ENCODE measurements around the gene THRA. TPM values are rescaled to one million over a fixed set of nuclear protein-coding genes. Genes with fewer than 3 reads are reported as not detected.

The THRA gene
- polyA plus RNA-seq, 1 of the 3 experiments (the other 2 are of a cell fraction), result 23.1 TPM

DNA sequence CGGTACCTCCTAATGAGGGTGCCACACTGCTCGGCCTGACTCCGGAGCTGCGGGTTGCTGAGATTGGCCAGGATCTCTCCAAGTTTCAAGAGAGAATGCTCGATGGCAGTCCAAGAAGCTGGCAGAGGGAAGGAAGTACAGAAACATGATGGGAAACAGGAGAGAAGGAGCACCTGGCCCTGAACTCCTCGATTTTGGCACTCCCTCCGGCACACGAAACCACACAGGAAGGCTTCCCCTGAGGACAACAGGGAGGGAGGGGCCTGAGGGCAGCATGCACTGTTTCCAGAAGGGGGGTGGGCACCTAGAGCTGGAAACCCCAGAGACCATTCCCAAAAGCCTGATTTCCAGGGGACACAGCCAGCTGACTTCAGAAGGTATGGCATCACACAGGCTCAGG, 29.4 kb upstream of the THRA start:
- Histone ChIP-seq H3K9me3 (no peaks in the 10 kb centered on the region), H4K20me1 (ENCODE audit: insufficient read depth) (no peaks in the 10 kb centered on the region), H3K4me1 (ENCODE audit: control insufficient read depth in 1 of 2, insufficient read depth in 2 of 2, low read depth in 1 of 2, low read length in 1 of 2) (no peaks in the 10 kb centered on the region; a peak in 1 of 4 replicates), H3K27ac (ENCODE audit: low read depth in 2 of 2, low read length in 1 of 2) (no peak overlapping the region), H2AFZ (ENCODE audit: low read depth) (no peak overlapping the region), H3F3A (replicated peaks; ENCODE audit: insufficient read depth) (no peaks in the 10 kb centered on the region), H3K4me3 (ENCODE audit: low read depth in 2 of 2, low read length in 1 of 2) (no peak overlapping the region), H3K36me3 (replicated peaks in 1 of 2; ENCODE audit: control insufficient read depth in 1 of 2, insufficient read depth in 2 of 2, low read length in 1 of 2) (peaks cover 10 to 44% of the 10 kb centered on the region in 2 experiments), H3K79me2 (ENCODE audit: insufficient read depth) (no peaks in the 10 kb centered on the region), H3K9ac (no peak overlapping the region), H3K4me2 (no peak overlapping the region), H3K9me2 (no peaks in the 10 kb centered on the region), H3K27me3 (ENCODE audit: insufficient read depth) (no peaks in the 10 kb centered on the region)
- ChIA-PET CTCF (interaction anchor here (0.8 to 9.5 kb wide), 7 partner anchors 19 to 135 kb away, joined by 3 to 67 read pairs (median 12); partner anchors contain the start of genes CSF3 and MED24), POLR2A (no interaction called here)
- WGBS (ENCODE audit: low lambda C conversion rate), result 89% methylated on average over 3 of the region's 8 CpGs
- TF ChIP-seq RXRA (IDR thresholded peaks at IDR 0.05; ENCODE audit: borderline replicate concordance, low read depth) (no peak), FOSL2 (IDR thresholded peaks at IDR 0.05; ENCODE audit: borderline replicate concordance, low read depth) (no peak), SMC3 (IDR thresholded peaks at IDR 0.05; ENCODE audit: low read depth, low read length) (no peak), EP300 (IDR thresholded peaks at IDR 0.05; ENCODE audit: borderline replicate concordance in 1 of 2, low read depth in 1 of 2, low read length in 1 of 2) (no peak), EZH2phosphoT487 (IDR thresholded peaks at IDR 0.05; ENCODE audit: borderline replicate concordance, low read depth) (no peak)
- TF ChIP-seq, protein P1, sequence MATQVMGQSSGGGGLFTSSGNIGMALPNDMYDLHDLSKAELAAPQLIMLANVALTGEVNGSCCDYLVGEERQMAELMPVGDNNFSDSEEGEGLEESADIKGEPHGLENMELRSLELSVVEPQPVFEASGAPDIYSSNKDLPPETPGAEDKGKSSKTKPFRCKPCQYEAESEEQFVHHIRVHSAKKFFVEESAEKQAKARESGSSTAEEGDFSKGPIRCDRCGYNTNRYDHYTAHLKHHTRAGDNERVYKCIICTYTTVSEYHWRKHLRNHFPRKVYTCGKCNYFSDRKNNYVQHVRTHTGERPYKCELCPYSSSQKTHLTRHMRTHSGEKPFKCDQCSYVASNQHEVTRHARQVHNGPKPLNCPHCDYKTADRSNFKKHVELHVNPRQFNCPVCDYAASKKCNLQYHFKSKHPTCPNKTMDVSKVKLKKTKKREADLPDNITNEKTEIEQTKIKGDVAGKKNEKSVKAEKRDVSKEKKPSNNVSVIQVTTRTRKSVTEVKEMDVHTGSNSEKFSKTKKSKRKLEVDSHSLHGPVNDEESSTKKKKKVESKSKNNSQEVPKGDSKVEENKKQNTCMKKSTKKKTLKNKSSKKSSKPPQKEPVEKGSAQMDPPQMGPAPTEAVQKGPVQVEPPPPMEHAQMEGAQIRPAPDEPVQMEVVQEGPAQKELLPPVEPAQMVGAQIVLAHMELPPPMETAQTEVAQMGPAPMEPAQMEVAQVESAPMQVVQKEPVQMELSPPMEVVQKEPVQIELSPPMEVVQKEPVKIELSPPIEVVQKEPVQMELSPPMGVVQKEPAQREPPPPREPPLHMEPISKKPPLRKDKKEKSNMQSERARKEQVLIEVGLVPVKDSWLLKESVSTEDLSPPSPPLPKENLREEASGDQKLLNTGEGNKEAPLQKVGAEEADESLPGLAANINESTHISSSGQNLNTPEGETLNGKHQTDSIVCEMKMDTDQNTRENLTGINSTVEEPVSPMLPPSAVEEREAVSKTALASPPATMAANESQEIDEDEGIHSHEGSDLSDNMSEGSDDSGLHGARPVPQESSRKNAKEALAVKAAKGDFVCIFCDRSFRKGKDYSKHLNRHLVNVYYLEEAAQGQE (IDR thresholded peaks at IDR 0.05; ENCODE audit: low read depth, low read length), result no peak
- no peak for DNase-seq

DNA sequence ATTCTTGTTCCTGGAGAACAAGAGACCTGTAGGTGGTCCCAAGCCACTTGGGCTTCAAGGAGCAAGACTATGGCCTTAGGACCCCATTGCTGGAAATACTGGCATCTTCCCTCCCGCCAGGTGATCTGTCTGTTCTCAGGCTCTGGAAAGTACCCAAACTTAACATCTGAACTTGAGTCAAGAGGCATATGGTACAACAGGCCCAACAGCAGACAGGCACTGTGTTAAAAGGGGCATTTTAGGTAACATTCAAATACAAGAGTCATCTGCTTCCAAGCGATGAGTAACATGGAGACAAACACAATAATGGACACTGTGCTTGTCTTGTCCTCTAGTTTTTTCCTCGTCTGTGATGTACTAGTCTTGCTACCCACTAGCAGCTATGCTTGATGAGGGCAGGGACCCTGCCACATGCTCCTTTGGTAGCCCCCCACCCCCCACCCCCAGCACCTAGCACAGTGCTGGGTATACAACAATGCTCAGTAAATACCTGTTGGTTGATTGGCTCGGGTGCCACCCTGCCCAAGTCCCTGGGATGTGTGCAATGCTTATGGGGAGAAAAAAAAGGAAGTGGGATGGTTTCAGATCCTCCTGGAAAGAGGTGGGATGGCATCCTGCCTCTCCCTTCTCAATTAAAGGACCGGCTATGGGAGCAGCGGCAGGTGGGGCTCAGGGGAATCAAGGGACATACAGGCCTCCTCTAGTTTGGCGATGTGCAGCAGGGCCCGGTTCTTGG, 28.2 kb upstream of the THRA start:
- no peak overlapping the region for H3K4me2 ChIP-seq
- WGBS (ENCODE audit: low lambda C conversion rate), result 77% methylated on average over 7 of the region's 8 CpGs
- no peak overlapping the region; a peak in 1 of 4 replicates for H3K4me3 ChIP-seq (ENCODE audit: low read depth in 2 of 2, low read length in 1 of 2)
- no peak overlapping the region for H2AFZ ChIP-seq (ENCODE audit: low read depth)
- H3F3A ChIP-seq (replicated peaks; ENCODE audit: insufficient read depth), result peaks cover 4% of the 10 kb centered on the region
- peaks cover 6 to 34% of the 10 kb centered on the region in 2 experiments for H3K36me3 ChIP-seq (replicated peaks in 1 of 2; ENCODE audit: control insufficient read depth in 1 of 2, insufficient read depth in 2 of 2, low read length in 1 of 2)
- H3K79me2 ChIP-seq (ENCODE audit: insufficient read depth), result no peaks in the 10 kb centered on the region
- peaks cover 0 to 6% of the 10 kb centered on the region in 2 experiments; a peak in 1 of 4 replicates for H3K4me1 ChIP-seq (ENCODE audit: control insufficient read depth in 1 of 2, insufficient read depth in 2 of 2, low read depth in 1 of 2, low read length in 1 of 2)
- H4K20me1 ChIP-seq (ENCODE audit: insufficient read depth), result no peaks in the 10 kb centered on the region
- TF ChIP-seq, protein P2, sequence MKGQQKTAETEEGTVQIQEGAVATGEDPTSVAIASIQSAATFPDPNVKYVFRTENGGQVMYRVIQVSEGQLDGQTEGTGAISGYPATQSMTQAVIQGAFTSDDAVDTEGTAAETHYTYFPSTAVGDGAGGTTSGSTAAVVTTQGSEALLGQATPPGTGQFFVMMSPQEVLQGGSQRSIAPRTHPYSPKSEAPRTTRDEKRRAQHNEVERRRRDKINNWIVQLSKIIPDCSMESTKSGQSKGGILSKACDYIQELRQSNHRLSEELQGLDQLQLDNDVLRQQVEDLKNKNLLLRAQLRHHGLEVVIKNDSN (IDR thresholded peaks at IDR 0.05; ENCODE audit: borderline replicate concordance, low read depth), result no peak
- TF ChIP-seq, protein P3, sequence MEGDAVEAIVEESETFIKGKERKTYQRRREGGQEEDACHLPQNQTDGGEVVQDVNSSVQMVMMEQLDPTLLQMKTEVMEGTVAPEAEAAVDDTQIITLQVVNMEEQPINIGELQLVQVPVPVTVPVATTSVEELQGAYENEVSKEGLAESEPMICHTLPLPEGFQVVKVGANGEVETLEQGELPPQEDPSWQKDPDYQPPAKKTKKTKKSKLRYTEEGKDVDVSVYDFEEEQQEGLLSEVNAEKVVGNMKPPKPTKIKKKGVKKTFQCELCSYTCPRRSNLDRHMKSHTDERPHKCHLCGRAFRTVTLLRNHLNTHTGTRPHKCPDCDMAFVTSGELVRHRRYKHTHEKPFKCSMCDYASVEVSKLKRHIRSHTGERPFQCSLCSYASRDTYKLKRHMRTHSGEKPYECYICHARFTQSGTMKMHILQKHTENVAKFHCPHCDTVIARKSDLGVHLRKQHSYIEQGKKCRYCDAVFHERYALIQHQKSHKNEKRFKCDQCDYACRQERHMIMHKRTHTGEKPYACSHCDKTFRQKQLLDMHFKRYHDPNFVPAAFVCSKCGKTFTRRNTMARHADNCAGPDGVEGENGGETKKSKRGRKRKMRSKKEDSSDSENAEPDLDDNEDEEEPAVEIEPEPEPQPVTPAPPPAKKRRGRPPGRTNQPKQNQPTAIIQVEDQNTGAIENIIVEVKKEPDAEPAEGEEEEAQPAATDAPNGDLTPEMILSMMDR (IDR thresholded peaks at IDR 0.05), result no peak
- TF ChIP-seq RFX5 (IDR thresholded peaks at IDR 0.05; ENCODE audit: low read length), result no peak
- no peak for TF ChIP-seq RAD21 (IDR thresholded peaks at IDR 0.05; ENCODE audit: low read length)
- TF ChIP-seq NFIC (IDR thresholded peaks at IDR 0.05; ENCODE audit: borderline replicate concordance), result no peak
- no peak for TF ChIP-seq YY1 (IDR thresholded peaks at IDR 0.05; ENCODE audit: low read depth)
- no peak for TF ChIP-seq SMC3 (IDR thresholded peaks at IDR 0.05; ENCODE audit: low read depth, low read length)
- no peak for TF ChIP-seq RXRA (IDR thresholded peaks at IDR 0.05; ENCODE audit: borderline replicate concordance, low read depth)
- TF ChIP-seq, protein P4, sequence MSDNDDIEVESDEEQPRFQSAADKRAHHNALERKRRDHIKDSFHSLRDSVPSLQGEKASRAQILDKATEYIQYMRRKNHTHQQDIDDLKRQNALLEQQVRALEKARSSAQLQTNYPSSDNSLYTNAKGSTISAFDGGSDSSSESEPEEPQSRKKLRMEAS (IDR thresholded peaks at IDR 0.05; ENCODE audit: low read depth), result no peak
- TF ChIP-seq FOXJ3 (CRISPR knock-in tag; IDR thresholded peaks at IDR 0.05), result no peak
- TF ChIP-seq TCF12 (IDR thresholded peaks at IDR 0.05), result no peak
- TF ChIP-seq RCOR1 (IDR thresholded peaks at IDR 0.05; ENCODE audit: low read length), result no peak
- no peak for TF ChIP-seq GATA2 (CRISPR knock-in tag; IDR thresholded peaks at IDR 0.05)
- no peak for TF ChIP-seq EP300 (IDR thresholded peaks at IDR 0.05; ENCODE audit: borderline replicate concordance in 1 of 2, low read depth in 1 of 2, low read length in 1 of 2)
- no peak for TF ChIP-seq SIN3A (IDR thresholded peaks at IDR 0.05; ENCODE audit: borderline replicate concordance, low read depth, low read length)
- no peak for DNase-seq
- CTCF ChIA-PET, result interaction anchor here (0.7 to 9.5 kb wide), 26 partner anchors 10 to 205 kb away, joined by 3 to 96 read pairs (median 4); partner anchors contain the start of genes CSF3, MED24 and THRA
- no peaks in the 10 kb centered on the region for H3K9me2 ChIP-seq
- no peak overlapping the region for H3K9ac ChIP-seq
- no peaks in the 10 kb centered on the region for H3K9me3 ChIP-seq
- H3K27ac ChIP-seq (ENCODE audit: low read depth in 2 of 2, low read length in 1 of 2), result no peak overlapping the region
- POLR2A ChIA-PET, result interaction anchor here (1.1 to 1.2 kb wide), 2 partner anchors 19 to 78 kb away, joined by 3 to 5 read pairs; partner anchors contain the start of gene MED24
- no peaks in the 10 kb centered on the region for H3K27me3 ChIP-seq (ENCODE audit: insufficient read depth)

Measured in SK-N-SH (cell line).